HFF-Myc (cell line): ENCODE results near the gene ACSM2B.
"Not testable (repeated sequence)": the region's sequence is repeated elsewhere in the genome, so short reads cannot be mapped to it uniquely, and the experiment has no call there.

Experiments used
- DNase-seq: peaks from one replicate; pipeline ENCODE4 v3.0.0-alpha.2; 2011; ENCODE audit warnings: low read depth; ENCODE audit errors: extremely low read depth
- H3K4me3 ChIP-seq: replicated peaks from 2 replicates; pipeline ENCODE4 v1.5.1; 2011; ENCODE audit warnings: low read depth, mild to moderate bottlenecking, control low read depth, low read length
- CTCF ChIP-seq: IDR thresholded peaks from 2 replicates; pipeline ENCODE4 v1.5.1; 2012; ENCODE audit warnings: mild to moderate bottlenecking, low read depth, low read length, control low read depth; ENCODE audit errors: missing control alignments

Gene ACSM2B

GRCh38 chr16:20538181-20538580 lies 38.0 kb downstream of the ACSM2B start:
- TF ChIP-seq CTCF: no peak
- no peak for DNase-seq
- H3K4me3 ChIP-seq: no peak overlapping the region

- H3K4me3 ChIP-seq, DNase-seq: not testable (repeated sequence)
Measured at GRCh38 chr16:20536669-20537068, 39.5 kb downstream of the ACSM2B start.

GRCh38 chr16:20532284-20532792 lies 43.8 kb downstream of the ACSM2B start:
- DNase-seq, H3K4me3 ChIP-seq: not testable (repeated sequence)

GRCh38 chr16:20531795-20532194 lies 44.4 kb downstream of the ACSM2B start:
- DNase-seq, H3K4me3 ChIP-seq: not testable (repeated sequence)

- no peak for DNase-seq
- H3K4me3 ChIP-seq: no peak overlapping the region
- no peak for TF ChIP-seq CTCF
Measured at GRCh38 chr16:20520103-20520502, 56.1 kb downstream of the ACSM2B start.

- DNase-seq: no peak
- no peak overlapping the region for H3K4me3 ChIP-seq
- TF ChIP-seq CTCF: no peak
Measured at GRCh38 chr16:20519231-20519630, 56.9 kb downstream of the ACSM2B start.

GRCh38 chr16:20517149-20517548 lies 59.0 kb downstream of the ACSM2B start:
- no peak for TF ChIP-seq CTCF
- H3K4me3 ChIP-seq: no peak overlapping the region
- no peak for DNase-seq

- DNase-seq: no peak
- TF ChIP-seq CTCF: no peak
Measured at GRCh38 chr16:20515688-20516090, 60.5 kb downstream of the ACSM2B start.

GRCh38 chr16:20510323-20510722 lies 65.8 kb downstream of the ACSM2B start:
- DNase-seq: no peak
- no peak for TF ChIP-seq CTCF
- H3K4me3 ChIP-seq: no peak overlapping the region

More at GRCh38 chr16:20515688-20516090, 60.5 kb downstream of the ACSM2B start:
- no peak overlapping the region for H3K4me3 ChIP-seq
